ENCODE data around the gene SPTB.

SPTB gene

GRCh38 chr14:64856529-64857445, 22.9 kb downstream of the SPTB start:
- Histone ChIP-seq H3K27ac (no peak overlapping the region), H3K36me3 (no peaks in the 10 kb centered on the region), H3K4me1 (peaks cover 11% of the 10 kb centered on the region), H3K4me3 (no peak overlapping the region), H3K9ac (no peak overlapping the region), H4K20me1 (no peaks in the 10 kb centered on the region), H3K9me3 (no peaks in the 10 kb centered on the region), H3K4me2 (no peak overlapping the region; the same call in 1 of the 2 replicates), H3K27me3 (no peaks in the 10 kb centered on the region)
- no peak for TF ChIP-seq Cebpa-rat (IDR thresholded peaks at IDR 0.05)

GRCh38 chr14:64855721-64856528, 23.8 kb downstream of the SPTB start:
- no peak overlapping the region for H3K27ac ChIP-seq
- no peaks in the 10 kb centered on the region for H3K9me3 ChIP-seq
- H3K9ac ChIP-seq = no peak overlapping the region
- no peak for TF ChIP-seq Cebpa-rat (IDR thresholded peaks at IDR 0.05)
- no peak overlapping the region for H3K4me2 ChIP-seq
- no peaks in the 10 kb centered on the region for H3K36me3 ChIP-seq
- no peaks in the 10 kb centered on the region for H4K20me1 ChIP-seq
- no peak overlapping the region for H3K4me3 ChIP-seq
- H3K4me1 ChIP-seq = peaks cover 11% of the 10 kb centered on the region
- no peaks in the 10 kb centered on the region for H3K27me3 ChIP-seq

- no peak overlapping the region for H3K4me3 ChIP-seq
- H3K27me3 ChIP-seq = no peaks in the 10 kb centered on the region
- H3K4me1 ChIP-seq = peaks cover 7% of the 10 kb centered on the region
These were observed 29.2 kb downstream of the SPTB start for GRCh38 chr14:64850369-64851137.

GRCh38 chr14:64849940-64850339, 29.8 kb downstream of the SPTB start:
- peaks cover 5% of the 10 kb centered on the region for H3K4me1 ChIP-seq
- H3K4me2 ChIP-seq = no peak overlapping the region
- no peaks in the 10 kb centered on the region for H4K20me1 ChIP-seq
- no peaks in the 10 kb centered on the region for H3K9me3 ChIP-seq
- H3K36me3 ChIP-seq = no peaks in the 10 kb centered on the region
- no peak overlapping the region for H3K9ac ChIP-seq
- TF ChIP-seq Cebpa-rat (IDR thresholded peaks at IDR 0.05) = no peak
- H3K27me3 ChIP-seq = no peaks in the 10 kb centered on the region
- H3K27ac ChIP-seq = no peak overlapping the region
- H3K4me3 ChIP-seq = no peak overlapping the region

More at GRCh38 chr14:64850369-64851137, 29.2 kb downstream of the SPTB start:
- Histone ChIP-seq H3K4me2 (no peak overlapping the region), H3K9ac (no peak overlapping the region), H3K27ac (no peak overlapping the region), H4K20me1 (no peaks in the 10 kb centered on the region), H3K36me3 (no peaks in the 10 kb centered on the region), H3K9me3 (no peaks in the 10 kb centered on the region)
- no peak for TF ChIP-seq Cebpa-rat (IDR thresholded peaks at IDR 0.05)

- Histone ChIP-seq H3K4me2 (no peak overlapping the region), H3K36me3 (no peaks in the 10 kb centered on the region), H3K4me3 (no peak overlapping the region), H3K4me1 (no peaks in the 10 kb centered on the region), H4K20me1 (no peaks in the 10 kb centered on the region), H3K27ac (no peak overlapping the region), H3K9ac (no peak overlapping the region), H3K9me3 (no peaks in the 10 kb centered on the region), H3K27me3 (no peaks in the 10 kb centered on the region)
- TF ChIP-seq Cebpa-rat (IDR thresholded peaks at IDR 0.05) = no peak
These were observed 31.5 kb downstream of the SPTB start for GRCh38 chr14:64848239-64848638.

GRCh38 chr14:64846319-64846718, 33.4 kb downstream of the SPTB start:
- Histone ChIP-seq H3K4me1 (no peaks in the 10 kb centered on the region), H3K4me3 (no peak overlapping the region), H3K27me3 (no peaks in the 10 kb centered on the region), H4K20me1 (no peaks in the 10 kb centered on the region), H3K9me3 (no peaks in the 10 kb centered on the region), H3K36me3 (no peaks in the 10 kb centered on the region), H3K27ac (no peak overlapping the region), H3K9ac (no peak overlapping the region), H3K4me2 (no peak overlapping the region)
- no peak for TF ChIP-seq Cebpa-rat (IDR thresholded peaks at IDR 0.05)

- H3K4me2 ChIP-seq = no peak overlapping the region
- H3K9ac ChIP-seq = no peak overlapping the region
- no peaks in the 10 kb centered on the region for H3K9me3 ChIP-seq
- H3K4me1 ChIP-seq = no peaks in the 10 kb centered on the region
- H3K4me3 ChIP-seq = no peak overlapping the region
- TF ChIP-seq Cebpa-rat (IDR thresholded peaks at IDR 0.05) = no peak
- no peaks in the 10 kb centered on the region for H3K36me3 ChIP-seq
- no peaks in the 10 kb centered on the region for H4K20me1 ChIP-seq
- H3K27ac ChIP-seq = no peak overlapping the region
- no peaks in the 10 kb centered on the region for H3K27me3 ChIP-seq
These were observed 33.8 kb downstream of the SPTB start for GRCh38 chr14:64845878-64846277.

GRCh38 chr14:64844969-64845536, 34.7 kb downstream of the SPTB start:
- H3K36me3 ChIP-seq = no peaks in the 10 kb centered on the region
- no peaks in the 10 kb centered on the region for H3K9me3 ChIP-seq
- no peaks in the 10 kb centered on the region for H3K4me1 ChIP-seq
- H3K4me2 ChIP-seq = no peak overlapping the region
- H3K4me3 ChIP-seq = no peak overlapping the region
- no peak overlapping the region for H3K9ac ChIP-seq
- H4K20me1 ChIP-seq = no peaks in the 10 kb centered on the region
- TF ChIP-seq Cebpa-rat (IDR thresholded peaks at IDR 0.05) = no peak
- H3K27me3 ChIP-seq = no peaks in the 10 kb centered on the region
- H3K27ac ChIP-seq = no peak overlapping the region

- no peak for TF ChIP-seq Cebpa-rat (IDR thresholded peaks at IDR 0.05)
- Histone ChIP-seq H3K27ac (no peak overlapping the region), H3K4me2 (no peak overlapping the region), H3K9me3 (no peaks in the 10 kb centered on the region), H3K36me3 (no peaks in the 10 kb centered on the region), H3K27me3 (no peaks in the 10 kb centered on the region), H3K4me1 (no peaks in the 10 kb centered on the region), H3K9ac (no peak overlapping the region), H3K4me3 (no peak overlapping the region), H4K20me1 (no peaks in the 10 kb centered on the region)
These were observed 35.4 kb downstream of the SPTB start for GRCh38 chr14:64844272-64844671.

Measured in BLaER1 (cell line).